ENCODE data around the gene NDUFV2.
A peak's percentile ranks its signal among the peaks of the same experiment; 100 is the strongest.

The NDUFV2 gene

GRCh38 chr18:9135912-9136314, 33.4 kb downstream of the NDUFV2 start:
- Histone ChIP-seq H3K4me1 (ENCODE audit: control insufficient read depth in 1 of 2, insufficient read depth in 2 of 2, low read length in 2 of 2) (peaks cover 0 to 6% of the 10 kb centered on the region in 2 experiments), H3K23ac (ENCODE audit: low read length) (no peak overlapping the region), H3K27ac (ENCODE audit: low read depth, low read length) (peak overlapping the region; percentile 82), H2AK5ac (ENCODE audit: low read length) (peak overlapping the region; percentile 20), H4K12ac (ENCODE audit: low read depth, low read length) (peak overlapping the region; percentile 61), H2BK12ac (ENCODE audit: low read length) (no peak overlapping the region), H3K36me3 (ENCODE audit: control insufficient read depth in 1 of 2, insufficient read depth in 2 of 2, low read length in 2 of 2) (peaks cover 3 to 6% of the 10 kb centered on the region in 2 experiments), H2BK120ac (ENCODE audit: insufficient read depth, low read length, poor library complexity) (peak overlapping the region; percentile 48), H3K79me2 (ENCODE audit: control insufficient read depth, insufficient read depth, low read length, poor library complexity) (peaks cover 11% of the 10 kb centered on the region), H3K4me2 (ENCODE audit: low read length) (peak overlapping the region; percentile 86), H4K91ac (ENCODE audit: low read depth, low read length) (peak overlapping the region; percentile 77), H2AFZ (ENCODE audit: insufficient read depth, low read length, poor library complexity) (peak overlapping the region; percentile 61), H3K4ac (ENCODE audit: low read depth, low read length) (no peak overlapping the region), H3K9me3 (ENCODE audit: insufficient read depth, low read depth, low read length) (peaks cover 3% of the 10 kb centered on the region), H3K4me3 (ENCODE audit: low read depth, low read length) (peak overlapping the region; percentile 89), H3K9ac (ENCODE audit: low read length) (peak overlapping the region; percentile 77), H3K27me3 (ENCODE audit: insufficient read depth, low read length) (no peaks in the 10 kb centered on the region), H3K18ac (ENCODE audit: low read length) (peak overlapping the region; percentile 71), H3K79me1 (ENCODE audit: low read length) (peaks cover 11% of the 10 kb centered on the region), H4K8ac (ENCODE audit: low read depth, low read length) (peak overlapping the region; percentile 82), H3K14ac (ENCODE audit: low read length) (peak overlapping the region; percentile 67), H2BK5ac (ENCODE audit: low read depth, low read length, poor library complexity) (peak overlapping the region; percentile 67)
- no CpG with 5 or more reads among the region's 33 CpGs for WGBS (ENCODE audit: extremely low coverage, insufficient coverage, insufficient read length)
- peak in 1 of 2 donors; percentile 47 for DNase-seq

GRCh38 chr18:9136315-9137155, 34.0 kb downstream of the NDUFV2 start, which contains the start of gene ANKRD12:
ANKRD12 (plus strand) TSS chr18:9136781; CDS start chr18:9182433, 45,652 bp downstream.
- Histone ChIP-seq H4K12ac (ENCODE audit: low read depth, low read length) (peak within 1 kb of the TSS; percentile 94), H3K27ac (ENCODE audit: low read depth, low read length) (peak within 1 kb of the TSS; percentile 90), H3K4ac (ENCODE audit: low read depth, low read length) (peak within 1 kb of the TSS; percentile 28), H2AFZ (ENCODE audit: insufficient read depth, low read length, poor library complexity) (peak within 1 kb of the TSS; percentile 76), H3K27me3 (ENCODE audit: insufficient read depth, low read length) (no peaks in the 10 kb centered on the region), H3K36me3 (ENCODE audit: control insufficient read depth in 1 of 2, insufficient read depth in 2 of 2, low read length in 2 of 2) (peaks cover 3 to 6% of the 10 kb centered on the region in 2 experiments), H3K4me2 (ENCODE audit: low read length) (peak within 1 kb of the TSS; percentile 86), H3K4me1 (ENCODE audit: control insufficient read depth in 1 of 2, insufficient read depth in 2 of 2, low read length in 2 of 2) (peaks cover 0 to 6% of the 10 kb centered on the region in 2 experiments), H3K9me3 (ENCODE audit: insufficient read depth, low read depth, low read length) (peaks cover 3% of the 10 kb centered on the region), H3K14ac (ENCODE audit: low read length) (peak within 1 kb of the TSS; percentile 91), H3K9ac (ENCODE audit: low read length) (peak within 1 kb of the TSS; percentile 77), H4K8ac (ENCODE audit: low read depth, low read length) (peak within 1 kb of the TSS; percentile 90), H3K23ac (ENCODE audit: low read length) (no peak within 1 kb of the TSS), H2BK5ac (ENCODE audit: low read depth, low read length, poor library complexity) (peak within 1 kb of the TSS; percentile 91), H3K79me2 (ENCODE audit: control insufficient read depth, insufficient read depth, low read length, poor library complexity) (peaks cover 11% of the 10 kb centered on the region), H3K79me1 (ENCODE audit: low read length) (peaks cover 11% of the 10 kb centered on the region), H2AK5ac (ENCODE audit: low read length) (peak within 1 kb of the TSS; percentile 20), H2BK120ac (ENCODE audit: insufficient read depth, low read length, poor library complexity) (peak within 1 kb of the TSS; percentile 92), H3K18ac (ENCODE audit: low read length) (peak within 1 kb of the TSS; percentile 97), H4K91ac (ENCODE audit: low read depth, low read length) (peak within 1 kb of the TSS; percentile 86), H2BK12ac (ENCODE audit: low read length) (peak within 1 kb of the TSS; percentile 87), H3K4me3 (ENCODE audit: low read depth, low read length) (peak within 1 kb of the TSS; percentile 96)
- no CpG with 5 or more reads among the region's 95 CpGs for WGBS (ENCODE audit: extremely low coverage, insufficient coverage, insufficient read length)
- peak; percentile 97 to 98 for DNase-seq

- Histone ChIP-seq H3K4ac (ENCODE audit: low read depth, low read length) (no peak overlapping the region), H3K9ac (ENCODE audit: low read length) (peak overlapping the region; percentile 19), H3K18ac (ENCODE audit: low read length) (peak overlapping the region; percentile 97), H3K9me3 (ENCODE audit: insufficient read depth, low read depth, low read length) (peaks cover 3% of the 10 kb centered on the region), H3K23ac (ENCODE audit: low read length) (no peak overlapping the region), H2AK5ac (ENCODE audit: low read length) (no peak overlapping the region), H2BK12ac (ENCODE audit: low read length) (no peak overlapping the region), H4K12ac (ENCODE audit: low read depth, low read length) (no peak overlapping the region), H3K27me3 (ENCODE audit: insufficient read depth, low read length) (no peaks in the 10 kb centered on the region), H4K91ac (ENCODE audit: low read depth, low read length) (peak overlapping the region; percentile 86), H3K79me1 (ENCODE audit: low read length) (peaks cover 11% of the 10 kb centered on the region), H3K14ac (ENCODE audit: low read length) (peak overlapping the region; percentile 91), H3K79me2 (ENCODE audit: control insufficient read depth, insufficient read depth, low read length, poor library complexity) (peaks cover 11% of the 10 kb centered on the region), H2BK5ac (ENCODE audit: low read depth, low read length, poor library complexity) (peak overlapping the region; percentile 91), H2BK120ac (ENCODE audit: insufficient read depth, low read length, poor library complexity) (peak overlapping the region; percentile 92), H3K4me3 (ENCODE audit: low read depth, low read length) (peak overlapping the region; percentile 96), H3K36me3 (ENCODE audit: control insufficient read depth in 1 of 2, insufficient read depth in 2 of 2, low read length in 2 of 2) (peaks cover 2 to 5% of the 10 kb centered on the region in 2 experiments), H2AFZ (ENCODE audit: insufficient read depth, low read length, poor library complexity) (peak overlapping the region; percentile 76), H3K4me1 (ENCODE audit: control insufficient read depth in 1 of 2, insufficient read depth in 2 of 2, low read length in 2 of 2) (peaks cover 0 to 6% of the 10 kb centered on the region in 2 experiments), H3K27ac (ENCODE audit: low read depth, low read length) (peak overlapping the region; percentile 90), H4K8ac (ENCODE audit: low read depth, low read length) (no peak overlapping the region), H3K4me2 (ENCODE audit: low read length) (peak overlapping the region; percentile 77)
- DNase-seq = peak; percentile 42 to 67
- WGBS (ENCODE audit: extremely low coverage, insufficient coverage, insufficient read length) = no CpG with 5 or more reads among the region's 95 CpGs
Measured at GRCh38 chr18:9137168-9138066, 34.9 kb downstream of the NDUFV2 start.

GRCh38 chr18:9139400-9140039, 37.0 kb downstream of the NDUFV2 start:
- Histone ChIP-seq H3K9me3 (ENCODE audit: insufficient read depth, low read depth, low read length) (peaks cover 1% of the 10 kb centered on the region), H2BK12ac (ENCODE audit: low read length) (no peak overlapping the region), H3K23ac (ENCODE audit: low read length) (no peak overlapping the region), H4K8ac (ENCODE audit: low read depth, low read length) (no peak overlapping the region), H3K4me3 (ENCODE audit: low read depth, low read length) (no peak overlapping the region), H4K12ac (ENCODE audit: low read depth, low read length) (no peak overlapping the region), H2BK5ac (ENCODE audit: low read depth, low read length, poor library complexity) (no peak overlapping the region), H3K27me3 (ENCODE audit: insufficient read depth, low read length) (no peaks in the 10 kb centered on the region), H3K79me2 (ENCODE audit: control insufficient read depth, insufficient read depth, low read length, poor library complexity) (peaks cover 11% of the 10 kb centered on the region), H3K4me2 (ENCODE audit: low read length) (no peak overlapping the region), H3K4ac (ENCODE audit: low read depth, low read length) (no peak overlapping the region), H3K27ac (ENCODE audit: low read depth, low read length) (no peak overlapping the region), H2AFZ (ENCODE audit: insufficient read depth, low read length, poor library complexity) (no peak overlapping the region), H2AK5ac (ENCODE audit: low read length) (no peak overlapping the region), H3K79me1 (ENCODE audit: low read length) (peaks cover 11% of the 10 kb centered on the region), H3K14ac (ENCODE audit: low read length) (no peak overlapping the region), H3K18ac (ENCODE audit: low read length) (no peak overlapping the region), H3K4me1 (ENCODE audit: control insufficient read depth in 1 of 2, insufficient read depth in 2 of 2, low read length in 2 of 2) (peaks cover 0 to 3% of the 10 kb centered on the region in 2 experiments), H2BK120ac (ENCODE audit: insufficient read depth, low read length, poor library complexity) (no peak overlapping the region), H3K36me3 (ENCODE audit: control insufficient read depth in 1 of 2, insufficient read depth in 2 of 2, low read length in 2 of 2) (peaks cover 0 to 2% of the 10 kb centered on the region in 2 experiments), H3K9ac (ENCODE audit: low read length) (no peak overlapping the region), H4K91ac (ENCODE audit: low read depth, low read length) (no peak overlapping the region)
- DNase-seq = no peak
- no CpG with 5 or more reads among the region's 7 CpGs for WGBS (ENCODE audit: extremely low coverage, insufficient coverage, insufficient read length)
